AG04450 (cell line): ENCODE results near the gene DCAF6. TPM values are rescaled to one million over a fixed set of nuclear protein-coding genes. Genes with fewer than 3 reads are reported as not detected.

Source experiments
- CTCF ChIA-PET: fragments of 300-600, 350-600 bp; formaldehyde crosslinking; extraction: SDS; loops from one replicate; lab custom pipeline; 2022; ENCODE audit warnings: antibody characterized with exemption, inconsistent platforms; lab: Charles Lee
- POLR2A ChIA-PET: fragments of 350-600 bp; formaldehyde crosslinking; extraction: SDS; loops from one replicate; lab custom pipeline; 2021; ENCODE audit warnings: antibody characterized with exemption, inconsistent platforms; lab: Yijun Ruan, JAX
- DNase-seq: peaks from one replicate; pipeline ENCODE4 v3.0.0-alpha.2; 2011; ENCODE audit warnings: low read depth, low spot score
- H3K27ac ChIP-seq: one replicate; pipeline ENCODE4 v1.5.1; 2012; ENCODE audit warnings: low read depth, low read length, control low read depth
- H3K27me3 ChIP-seq: one replicate; pipeline ENCODE4 v1.6.0; 2012; ENCODE audit warnings: low read length; ENCODE audit not compliant: control insufficient read depth, insufficient read depth
- H3K4me3 ChIP-seq: 2 replicates; pipeline ENCODE4 v1.5.1; 2011; ENCODE audit warnings: mild to moderate bottlenecking, low read depth, low read length, control low read depth
- H3K9me3 ChIP-seq: 2 replicates; pipeline ENCODE4 v1.5.1; 2012; ENCODE audit warnings: low read length; ENCODE audit not compliant: control insufficient read depth, insufficient read depth
- polyA plus RNA-seq: library from polyadenylated mRNA; depleted of rRNA; stranded (reverse); fragments of >200 nt; gene quantifications from 2 replicates; pipeline ENCODE4 v1.2.3, GENCODE V29; 2011
- TF ChIP-seq, protein P1 (sequence below): IDR thresholded peaks from 2 replicates; pipeline ENCODE4 v1.5.1; 2011; ENCODE audit warnings: low read depth, low read length, control low read depth, inconsistent platforms

Gene DCAF6
- polyA plus RNA-seq, 1 experiment = 137 TPM

- Histone ChIP-seq H3K4me3 (no peak overlapping the region), H3K27ac (no peak overlapping the region), H3K9me3 (no peaks in the 10 kb centered on the region), H3K27me3 (no peaks in the 10 kb centered on the region)
- POLR2A ChIA-PET = no interaction called here
- CTCF ChIA-PET = no interaction called here
- TF ChIP-seq, protein P1, sequence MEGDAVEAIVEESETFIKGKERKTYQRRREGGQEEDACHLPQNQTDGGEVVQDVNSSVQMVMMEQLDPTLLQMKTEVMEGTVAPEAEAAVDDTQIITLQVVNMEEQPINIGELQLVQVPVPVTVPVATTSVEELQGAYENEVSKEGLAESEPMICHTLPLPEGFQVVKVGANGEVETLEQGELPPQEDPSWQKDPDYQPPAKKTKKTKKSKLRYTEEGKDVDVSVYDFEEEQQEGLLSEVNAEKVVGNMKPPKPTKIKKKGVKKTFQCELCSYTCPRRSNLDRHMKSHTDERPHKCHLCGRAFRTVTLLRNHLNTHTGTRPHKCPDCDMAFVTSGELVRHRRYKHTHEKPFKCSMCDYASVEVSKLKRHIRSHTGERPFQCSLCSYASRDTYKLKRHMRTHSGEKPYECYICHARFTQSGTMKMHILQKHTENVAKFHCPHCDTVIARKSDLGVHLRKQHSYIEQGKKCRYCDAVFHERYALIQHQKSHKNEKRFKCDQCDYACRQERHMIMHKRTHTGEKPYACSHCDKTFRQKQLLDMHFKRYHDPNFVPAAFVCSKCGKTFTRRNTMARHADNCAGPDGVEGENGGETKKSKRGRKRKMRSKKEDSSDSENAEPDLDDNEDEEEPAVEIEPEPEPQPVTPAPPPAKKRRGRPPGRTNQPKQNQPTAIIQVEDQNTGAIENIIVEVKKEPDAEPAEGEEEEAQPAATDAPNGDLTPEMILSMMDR = no peak
- DNase-seq = no peak
Observed at GRCh38 chr1:168106274-168106673, 169.8 kb downstream of the DCAF6 start.

GRCh38 chr1:168110896-168111545 is 174.5 kb downstream of the DCAF6 start:
- ChIA-PET CTCF (interaction anchor here (2.1 to 2.4 kb wide), 2 partner anchors 29 to 34 kb away, joined by 10 to 11 read pairs; no protein-coding TSS in a partner anchor), POLR2A (interaction anchor here (0.7 kb wide), 3 partner anchors 10 to 285 kb away, joined by 3 to 4 read pairs (median 3); no protein-coding TSS in a partner anchor)
- H3K9me3 ChIP-seq = no peaks in the 10 kb centered on the region
- TF ChIP-seq, protein P1 = no peak
- no peaks in the 10 kb centered on the region for H3K27me3 ChIP-seq
- DNase-seq = no peak
- no peak overlapping the region for H3K27ac ChIP-seq
- H3K4me3 ChIP-seq = no peak overlapping the region

DNA sequence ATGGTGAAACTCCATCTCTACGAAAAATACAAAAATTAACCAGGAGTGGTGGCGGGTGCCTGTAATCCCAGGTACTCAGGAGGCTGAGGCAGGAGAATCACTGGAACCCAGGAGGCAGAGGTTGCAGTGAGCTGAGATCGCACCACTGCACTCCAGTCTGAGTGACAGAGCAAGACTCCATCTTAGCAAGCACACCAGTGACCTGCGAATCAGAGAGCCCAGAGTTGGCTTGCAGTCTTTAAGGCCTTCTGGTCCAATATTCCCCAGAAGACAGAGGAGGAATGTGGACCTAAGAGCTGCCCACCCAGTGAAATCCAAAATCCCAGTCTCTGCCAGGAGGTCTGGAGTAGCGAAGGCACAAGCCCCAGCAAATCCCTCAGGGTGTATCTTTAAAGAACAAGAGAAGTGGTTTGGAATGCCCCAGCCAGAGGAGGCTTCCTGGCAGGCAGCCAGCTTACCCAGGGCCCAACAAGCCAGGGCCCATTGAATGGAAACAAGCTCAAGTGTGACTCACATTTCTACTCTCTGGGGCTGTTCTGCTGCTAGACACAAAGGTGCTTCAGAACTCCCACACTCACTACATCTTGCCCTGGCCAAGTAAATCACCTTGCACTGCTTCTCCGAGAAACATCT is 176.3 kb downstream of the DCAF6 start:
- peak; percentile 36 for DNase-seq
- TF ChIP-seq, protein P1 = no peak
- H3K9me3 ChIP-seq = no peaks in the 10 kb centered on the region
- POLR2A ChIA-PET = no interaction called here
- CTCF ChIA-PET = interaction anchor here (0.9 to 2.4 kb wide), 2 partner anchors 28 to 31 kb away, joined by 4 to 9 read pairs; no protein-coding TSS in a partner anchor
- H3K27me3 ChIP-seq = no peaks in the 10 kb centered on the region
- no peak overlapping the region for H3K27ac ChIP-seq
- no peak overlapping the region for H3K4me3 ChIP-seq

GRCh38 chr1:168114845-168115244 is 178.4 kb downstream of the DCAF6 start:
- ChIA-PET CTCF (interaction anchor here (1.6 kb wide), 1 partner anchor 31 kb away, joined by 5 read pairs; no protein-coding TSS in a partner anchor), POLR2A (no interaction called here)
- no peak for DNase-seq
- no peaks in the 10 kb centered on the region for H3K9me3 ChIP-seq
- H3K27ac ChIP-seq = no peak overlapping the region
- no peak overlapping the region for H3K4me3 ChIP-seq
- TF ChIP-seq, protein P1 = no peak
- no peaks in the 10 kb centered on the region for H3K27me3 ChIP-seq

DNA sequence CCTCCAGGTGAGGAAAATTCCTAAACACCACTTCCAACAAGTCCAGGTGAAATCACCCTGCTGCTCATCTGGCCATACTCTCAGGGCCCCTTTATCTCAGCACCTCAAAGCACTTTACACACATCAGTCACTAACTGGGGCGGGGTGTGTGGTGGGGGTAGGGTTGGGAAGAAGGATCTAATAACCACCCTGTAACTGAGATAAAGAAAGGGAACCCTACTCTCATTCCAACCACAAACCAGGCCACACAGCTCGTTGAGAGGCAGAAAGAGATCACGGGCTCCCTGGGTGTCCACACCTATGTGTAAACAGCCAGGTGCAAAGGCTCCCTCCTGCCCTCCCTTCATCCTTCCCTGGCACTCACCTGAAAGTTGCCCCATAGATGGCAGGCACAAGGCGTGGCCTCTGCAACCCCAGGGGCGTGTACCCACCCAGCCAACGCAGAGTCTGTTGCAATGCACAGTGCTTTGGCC is 179.9 kb downstream of the DCAF6 start:
- Histone ChIP-seq H3K27me3 (no peaks in the 10 kb centered on the region), H3K4me3 (no peak overlapping the region), H3K27ac (no peak overlapping the region), H3K9me3 (no peaks in the 10 kb centered on the region)
- ChIA-PET CTCF (interaction anchor here (0.6 to 1.1 kb wide), 2 partner anchors 14 to 29 kb away, joined by 3 read pairs; no protein-coding TSS in a partner anchor), POLR2A (no interaction called here)
- TF ChIP-seq, protein P1 = no peak
- no peak for DNase-seq
